ENCODE measurements around the gene SOX4. TPM values are rescaled to one million over a fixed set of nuclear protein-coding genes. Genes with fewer than 3 reads are reported as not detected.

The SOX4 gene
- total RNA-seq, 2 experiments from 2014 or later = 1.4 TPM

DNA sequence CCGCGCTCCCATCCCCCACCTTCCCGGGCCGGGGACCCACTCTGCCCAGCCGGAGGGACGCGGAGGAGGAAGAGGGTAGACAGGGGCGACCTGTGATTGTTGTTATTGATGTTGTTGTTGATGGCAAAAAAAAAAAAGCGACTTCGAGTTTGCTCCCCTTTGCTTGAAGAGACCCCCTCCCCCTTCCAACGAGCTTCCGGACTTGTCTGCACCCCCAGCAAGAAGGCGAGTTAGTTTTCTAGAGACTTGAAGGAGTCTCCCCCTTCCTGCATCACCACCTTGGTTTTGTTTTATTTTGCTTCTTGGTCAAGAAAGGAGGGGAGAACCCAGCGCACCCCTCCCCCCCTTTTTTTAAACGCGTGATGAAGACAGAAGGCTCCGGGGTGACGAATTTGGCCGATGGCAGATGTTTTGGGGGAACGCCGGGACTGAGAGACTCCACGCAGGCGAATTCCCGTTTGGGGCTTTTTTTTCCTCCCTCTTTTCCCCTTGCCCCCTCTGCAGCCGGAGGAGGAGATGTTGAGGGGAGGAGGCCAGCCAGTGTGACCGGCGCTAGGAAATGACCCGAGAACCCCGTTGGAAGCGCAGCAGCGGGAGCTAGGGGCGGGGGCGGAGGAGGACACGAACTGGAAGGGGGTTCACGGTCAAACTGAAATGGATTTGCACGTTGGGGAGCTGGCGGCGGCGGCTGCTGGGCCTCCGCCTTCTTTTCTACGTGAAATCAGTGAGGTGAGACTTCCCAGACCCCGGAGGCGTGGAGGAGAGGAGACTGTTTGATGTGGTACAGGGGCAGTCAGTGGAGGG lies 2.8 kb downstream of the SOX4 start:
- H3K27me3 Mint-ChIP-seq = peaks cover 44% of the 10 kb centered on the region
- POLR2A ChIA-PET = no interaction called here
- peak; percentile 20 for DNase-seq
- H3K27ac Mint-ChIP-seq = peak overlapping the region; percentile 86
- peaks cover 5% of the 10 kb centered on the region for H3K36me3 Mint-ChIP-seq (ENCODE audit: low read depth)
- H3K9me3 Mint-ChIP-seq = no peaks in the 10 kb centered on the region
- peak overlapping the region; percentile 79 for H3K4me3 Mint-ChIP-seq
- CTCF ChIA-PET = no interaction called here
- H3K4me1 Mint-ChIP-seq = peaks cover 27% of the 10 kb centered on the region

DNA sequence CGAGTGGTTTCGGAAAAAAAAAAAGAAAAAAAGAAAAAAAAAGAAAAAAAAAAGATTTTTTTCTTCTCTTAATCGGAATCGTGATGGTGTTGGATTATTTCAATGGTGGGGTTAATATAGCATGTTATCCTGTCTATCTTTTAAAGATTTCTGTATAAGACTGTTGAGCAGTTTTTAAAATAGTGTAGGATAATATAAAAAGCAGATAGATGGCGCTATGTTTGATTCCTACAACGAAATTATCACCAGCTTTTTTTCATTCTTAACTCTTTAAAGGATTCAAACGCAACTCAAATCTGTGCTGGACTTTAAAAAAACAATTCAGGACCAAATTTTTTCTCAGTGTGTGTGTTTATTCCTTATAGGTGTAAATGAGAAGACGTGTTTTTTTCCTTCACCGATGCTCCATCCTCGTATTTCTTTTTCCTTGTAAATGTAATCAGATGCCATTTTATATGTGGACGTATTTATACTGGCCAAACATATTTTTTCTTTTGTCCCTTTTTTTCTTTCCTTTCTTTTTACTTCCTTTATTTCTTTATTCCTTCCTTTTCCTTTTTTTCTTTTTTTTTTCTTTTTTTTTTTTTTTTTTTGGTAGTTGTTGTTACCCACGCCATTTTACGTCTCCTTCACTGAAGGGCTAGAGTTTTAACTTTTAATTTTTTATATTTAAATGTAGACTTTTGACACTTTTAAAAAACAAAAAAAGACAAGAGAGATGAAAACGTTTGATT lies 3.6 kb downstream of the SOX4 start:
- H3K9me3 Mint-ChIP-seq = no peaks in the 10 kb centered on the region
- DNase-seq = no peak
- H3K36me3 Mint-ChIP-seq (ENCODE audit: low read depth) = peaks cover 5% of the 10 kb centered on the region
- POLR2A ChIA-PET = no interaction called here
- CTCF ChIA-PET = no interaction called here
- peaks cover 27% of the 10 kb centered on the region for H3K4me1 Mint-ChIP-seq
- peak overlapping the region; percentile 80 for H3K27ac Mint-ChIP-seq
- peak overlapping the region; percentile 79 for H3K4me3 Mint-ChIP-seq
- H3K27me3 Mint-ChIP-seq = peaks cover 44% of the 10 kb centered on the region

DNA sequence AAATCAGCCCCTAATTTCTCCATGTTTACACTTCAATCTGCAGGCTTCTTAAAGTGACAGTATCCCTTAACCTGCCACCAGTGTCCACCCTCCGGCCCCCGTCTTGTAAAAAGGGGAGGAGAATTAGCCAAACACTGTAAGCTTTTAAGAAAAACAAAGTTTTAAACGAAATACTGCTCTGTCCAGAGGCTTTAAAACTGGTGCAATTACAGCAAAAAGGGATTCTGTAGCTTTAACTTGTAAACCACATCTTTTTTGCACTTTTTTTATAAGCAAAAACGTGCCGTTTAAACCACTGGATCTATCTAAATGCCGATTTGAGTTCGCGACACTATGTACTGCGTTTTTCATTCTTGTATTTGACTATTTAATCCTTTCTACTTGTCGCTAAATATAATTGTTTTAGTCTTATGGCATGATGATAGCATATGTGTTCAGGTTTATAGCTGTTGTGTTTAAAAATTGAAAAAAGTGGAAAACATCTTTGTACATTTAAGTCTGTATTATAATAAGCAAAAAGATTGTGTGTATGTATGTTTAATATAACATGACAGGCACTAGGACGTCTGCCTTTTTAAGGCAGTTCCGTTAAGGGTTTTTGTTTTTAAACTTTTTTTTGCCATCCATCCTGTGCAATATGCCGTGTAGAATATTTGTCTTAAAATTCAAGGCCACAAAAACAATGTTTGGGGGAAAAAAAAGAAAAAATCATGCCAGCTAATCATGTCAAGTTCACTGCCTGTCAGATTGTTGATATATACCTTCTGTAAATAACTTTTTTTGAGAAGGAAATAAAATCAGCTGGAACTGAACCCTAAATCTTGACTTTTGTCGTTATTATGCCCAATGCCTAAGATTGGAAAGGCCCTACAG lies 4.5 kb downstream of the SOX4 start:
- POLR2A ChIA-PET = no interaction called here
- H3K27me3 Mint-ChIP-seq = peaks cover 44% of the 10 kb centered on the region

DNA sequence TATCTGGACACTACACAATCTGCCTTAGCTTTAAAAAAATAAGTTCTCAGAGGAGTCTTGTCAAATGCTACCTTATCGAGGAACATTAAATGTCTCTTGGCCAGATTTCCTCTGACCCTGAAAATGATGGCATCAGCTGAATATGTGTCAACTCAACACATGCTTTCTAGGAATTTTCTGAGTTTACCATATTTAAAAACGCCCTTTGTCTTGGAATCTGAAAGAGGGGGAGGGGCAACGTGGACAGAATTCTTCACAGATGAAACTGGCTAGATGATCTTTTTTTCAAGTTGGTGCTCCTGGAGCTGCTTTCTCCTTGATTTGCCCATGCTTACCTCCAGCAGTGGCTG lies 5.1 kb downstream of the SOX4 start:
- peak overlapping the region; percentile 15 for H3K4me3 Mint-ChIP-seq

More for the DNA sequence above, 4.5 kb downstream of the SOX4 start:
- DNase-seq = no peak
- H3K27ac Mint-ChIP-seq = peak overlapping the region; percentile 73
- CTCF ChIA-PET = interaction anchor here (0.5 kb wide), 1 partner anchor 74 kb away, joined by 3 read pairs; no protein-coding TSS in a partner anchor
- peak overlapping the region; percentile 50 for H3K4me3 Mint-ChIP-seq
- peaks cover 27% of the 10 kb centered on the region for H3K4me1 Mint-ChIP-seq
- peaks cover 5% of the 10 kb centered on the region for H3K36me3 Mint-ChIP-seq (ENCODE audit: low read depth)
- no peaks in the 10 kb centered on the region for H3K9me3 Mint-ChIP-seq

DNA sequence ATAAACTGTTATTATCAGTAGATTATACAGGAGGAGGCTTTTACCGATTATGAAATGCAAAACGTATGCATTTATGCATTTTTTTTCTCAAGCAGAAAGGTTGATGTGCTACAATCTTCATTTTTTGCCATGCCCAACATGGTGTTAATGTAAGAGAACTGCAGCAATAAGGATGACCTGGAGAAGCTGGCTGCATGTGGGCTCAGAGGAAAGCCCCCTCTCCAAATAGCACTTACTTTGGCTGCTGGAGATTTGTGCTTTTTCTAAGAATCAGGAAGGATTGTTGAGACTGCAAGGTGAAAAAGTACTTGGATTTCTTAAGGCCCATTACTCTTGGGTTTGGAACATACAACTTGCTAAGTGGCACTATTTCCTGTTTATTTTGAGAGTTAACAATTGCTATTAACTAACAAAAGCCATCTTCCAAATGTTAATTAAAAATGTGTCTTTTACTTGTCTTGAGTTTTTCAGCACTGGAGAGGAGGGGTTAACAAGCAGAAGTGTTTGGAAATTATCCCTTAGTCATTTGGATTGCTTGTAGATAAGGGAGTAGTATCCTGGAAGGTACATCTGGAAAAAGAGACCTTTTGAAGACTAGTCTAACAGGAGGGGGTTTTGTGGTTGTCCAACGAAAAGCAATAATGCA lies 5.6 kb downstream of the SOX4 start:
- H3K27me3 Mint-ChIP-seq = peaks cover 44% of the 10 kb centered on the region
- H3K36me3 Mint-ChIP-seq (ENCODE audit: low read depth) = peaks cover 5% of the 10 kb centered on the region
- H3K4me1 Mint-ChIP-seq = peaks cover 27% of the 10 kb centered on the region
- H3K4me3 Mint-ChIP-seq = no peak overlapping the region
- ChIA-PET CTCF (interaction anchor here (1.4 kb wide), 1 partner anchor 11 kb away, joined by 5 read pairs; no protein-coding TSS in a partner anchor), POLR2A (no interaction called here)
- H3K27ac Mint-ChIP-seq = no peak overlapping the region
- no peak for DNase-seq
- H3K9me3 Mint-ChIP-seq = no peaks in the 10 kb centered on the region

More for the DNA sequence above, 5.1 kb downstream of the SOX4 start:
- POLR2A ChIA-PET = no interaction called here
- CTCF ChIA-PET = no interaction called here
- Mint-ChIP-seq H3K27ac (peak overlapping the region; percentile 26), H3K27me3 (peaks cover 44% of the 10 kb centered on the region), H3K4me1 (peaks cover 27% of the 10 kb centered on the region), H3K9me3 (no peaks in the 10 kb centered on the region), H3K36me3 (ENCODE audit: low read depth) (peaks cover 5% of the 10 kb centered on the region)
- no peak for DNase-seq

DNA sequence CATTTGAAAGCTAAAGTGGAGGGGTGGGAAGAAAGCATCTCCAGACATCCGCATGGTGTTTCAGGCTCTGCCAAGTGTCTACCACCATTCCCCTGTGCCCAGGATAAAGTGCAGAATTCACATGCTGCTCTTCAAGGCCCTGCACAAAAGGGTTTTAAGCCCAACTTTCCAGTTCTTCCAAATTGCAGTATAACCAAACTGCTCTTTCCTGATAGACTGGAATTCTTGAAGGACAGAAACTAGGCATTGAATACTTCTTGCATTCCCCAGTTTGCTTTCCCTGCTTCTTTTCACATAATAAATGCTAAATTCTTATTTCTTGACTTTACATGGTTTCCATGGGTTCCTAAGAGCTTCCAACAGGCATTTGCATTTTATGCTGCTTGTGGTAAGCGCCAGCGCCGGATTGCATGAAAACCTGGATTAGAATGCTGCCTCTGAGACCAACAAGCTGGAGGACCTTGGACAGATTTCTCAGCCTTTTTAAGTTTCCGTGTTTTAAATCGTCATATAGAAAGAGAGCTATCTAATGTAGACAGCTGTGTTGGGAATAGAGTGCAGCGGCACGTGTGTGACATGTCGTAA lies 7.9 kb downstream of the SOX4 start:
- CTCF ChIA-PET = interaction anchor here (1.2 kb wide), 1 partner anchor 12 kb away, joined by 4 read pairs; no protein-coding TSS in a partner anchor
- Mint-ChIP-seq H3K9me3 (no peaks in the 10 kb centered on the region), H3K4me3 (no peak overlapping the region), H3K27me3 (peaks cover 32% of the 10 kb centered on the region), H3K4me1 (peaks cover 14% of the 10 kb centered on the region), H3K36me3 (ENCODE audit: low read depth) (no peaks in the 10 kb centered on the region), H3K27ac (no peak overlapping the region)
- DNase-seq = no peak
- POLR2A ChIA-PET = no interaction called here

DNA sequence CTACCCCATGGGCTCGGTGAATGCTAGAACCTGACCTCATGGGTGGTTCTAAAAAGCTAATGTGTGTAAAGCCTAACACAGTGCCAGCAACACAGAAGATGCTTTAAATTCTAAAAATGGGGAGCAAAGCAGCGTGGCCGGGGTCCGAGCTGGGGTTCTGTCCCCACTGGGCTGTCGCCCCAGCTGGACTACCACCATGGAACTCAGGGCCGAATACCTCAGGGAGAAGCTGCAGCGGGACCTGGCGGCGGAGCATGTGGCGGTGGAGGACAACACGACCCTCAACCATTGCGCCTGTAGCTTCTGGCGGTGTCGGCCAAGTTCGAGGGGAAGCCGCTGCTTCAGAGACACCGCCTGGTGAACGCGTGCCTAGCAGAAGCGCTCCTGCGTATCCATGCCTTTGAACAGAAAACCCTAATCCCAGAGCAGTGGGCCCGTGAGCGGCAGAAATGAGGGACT lies 8.4 kb downstream of the SOX4 start:
- DNase-seq = no peak
- no peaks in the 10 kb centered on the region for H3K36me3 Mint-ChIP-seq (ENCODE audit: low read depth)
- H3K4me1 Mint-ChIP-seq = peaks cover 9% of the 10 kb centered on the region
- ChIA-PET CTCF (interaction anchor here (0.6 to 1.2 kb wide), 2 partner anchors 13 to 410 kb away, joined by 4 to 5 read pairs; no protein-coding TSS in a partner anchor), POLR2A (no interaction called here)
- peaks cover 27% of the 10 kb centered on the region for H3K27me3 Mint-ChIP-seq
- no peaks in the 10 kb centered on the region for H3K9me3 Mint-ChIP-seq
- H3K27ac Mint-ChIP-seq = no peak overlapping the region
- H3K4me3 Mint-ChIP-seq = no peak overlapping the region

DNA sequence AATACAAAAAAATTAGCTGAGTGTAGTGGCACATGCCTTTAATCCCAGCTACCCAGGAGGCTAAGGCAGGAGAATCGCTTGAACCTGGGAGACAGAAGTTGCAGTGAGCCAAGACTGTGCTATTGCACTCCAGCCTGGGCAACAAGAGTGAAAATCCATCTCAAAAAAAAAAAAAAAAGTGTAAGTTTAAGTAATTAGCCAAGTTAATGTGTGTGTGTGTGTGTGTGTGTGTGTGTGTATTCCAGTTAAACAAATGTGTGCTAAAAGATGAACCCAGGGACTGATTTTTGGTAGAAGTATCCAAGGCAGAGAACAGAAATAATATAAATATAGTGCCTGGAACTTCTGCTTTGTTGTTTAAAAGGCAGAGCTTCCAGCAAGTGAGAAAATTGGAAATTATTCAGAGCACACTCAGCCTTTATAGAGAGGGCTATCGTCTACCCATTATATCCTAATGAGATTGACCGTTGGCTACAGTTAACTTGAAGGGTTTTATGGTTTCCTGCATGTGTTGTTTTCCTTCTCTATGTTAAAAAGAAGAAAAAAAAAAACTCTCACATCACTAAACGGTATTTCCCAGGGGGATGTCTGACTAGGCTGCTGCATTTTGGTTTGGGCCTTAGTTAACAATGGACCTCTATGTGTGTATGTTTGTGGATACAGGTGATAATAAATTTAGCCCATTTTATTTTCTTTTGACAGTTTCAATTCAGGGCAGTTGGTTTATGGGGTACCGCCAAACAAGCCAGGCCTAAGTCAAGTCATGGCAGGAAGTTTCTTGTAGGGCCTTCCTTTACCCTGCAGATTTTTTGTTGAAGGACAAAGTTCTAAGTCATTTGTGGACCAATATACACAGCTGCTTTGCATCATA lies 9.8 kb downstream of the SOX4 start:
- H3K36me3 Mint-ChIP-seq (ENCODE audit: low read depth) = no peaks in the 10 kb centered on the region
- peaks cover 18% of the 10 kb centered on the region for H3K27me3 Mint-ChIP-seq
- H3K4me3 Mint-ChIP-seq = no peak overlapping the region
- CTCF ChIA-PET = interaction anchor here (0.6 kb wide), 1 partner anchor 351 kb away, joined by 4 read pairs; no protein-coding TSS in a partner anchor
- no peak overlapping the region for H3K27ac Mint-ChIP-seq
- POLR2A ChIA-PET = no interaction called here
- DNase-seq = no peak
- H3K4me1 Mint-ChIP-seq = peaks cover 6% of the 10 kb centered on the region
- no peaks in the 10 kb centered on the region for H3K9me3 Mint-ChIP-seq

DNA sequence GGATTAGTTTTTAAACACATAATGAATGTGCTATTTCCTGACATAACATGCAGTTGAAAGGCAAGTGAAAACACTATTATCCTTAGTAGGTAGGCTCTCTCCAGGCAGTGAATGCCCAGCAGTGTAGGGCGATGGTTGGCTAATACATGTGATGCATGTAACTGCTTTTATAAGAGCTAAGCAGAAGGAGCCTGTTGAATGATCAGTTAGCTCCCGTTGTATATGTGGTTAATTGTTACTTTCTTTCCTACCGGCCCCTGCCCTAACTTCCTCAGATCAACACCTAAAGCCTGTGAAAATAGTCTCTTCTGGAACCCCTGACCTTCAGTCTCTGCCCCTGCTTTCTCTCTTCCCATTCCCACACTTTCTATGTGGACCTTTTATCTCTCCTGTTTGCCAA lies 10.5 kb downstream of the SOX4 start:
- Mint-ChIP-seq H3K9me3 (no peaks in the 10 kb centered on the region), H3K36me3 (ENCODE audit: low read depth) (no peaks in the 10 kb centered on the region), H3K4me3 (no peak overlapping the region), H3K4me1 (no peaks in the 10 kb centered on the region), H3K27ac (no peak overlapping the region), H3K27me3 (peaks cover 10% of the 10 kb centered on the region)
- DNase-seq = no peak
- CTCF ChIA-PET = no interaction called here
- POLR2A ChIA-PET = no interaction called here

DNA sequence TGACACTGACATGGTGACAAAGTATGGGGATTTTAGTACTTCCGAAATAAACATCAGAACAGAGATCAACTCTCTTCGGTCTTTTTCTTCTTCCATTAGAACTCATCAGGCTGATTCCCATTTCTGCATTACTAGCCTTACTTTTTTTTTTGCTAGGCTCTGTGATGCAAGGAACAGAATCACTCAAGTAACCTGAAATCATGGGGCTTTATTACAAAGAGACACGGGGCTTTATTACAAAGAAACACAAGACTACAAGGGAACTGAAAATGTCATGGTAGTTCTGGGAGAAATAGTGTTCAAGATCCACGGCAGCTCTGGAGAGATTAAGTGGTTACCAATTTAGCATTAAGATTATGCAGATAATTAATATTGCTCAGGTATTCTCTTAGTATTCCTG lies 11.6 kb downstream of the SOX4 start:
- DNase-seq = no peak
- peaks cover 4% of the 10 kb centered on the region for H3K27me3 Mint-ChIP-seq
- no peak overlapping the region for H3K4me3 Mint-ChIP-seq
- H3K4me1 Mint-ChIP-seq = no peaks in the 10 kb centered on the region
- no peaks in the 10 kb centered on the region for H3K9me3 Mint-ChIP-seq
- ChIA-PET POLR2A (no interaction called here), CTCF (interaction anchor here (1.3 kb wide), 1 partner anchor 16 kb away, joined by 4 read pairs; no protein-coding TSS in a partner anchor)
- no peaks in the 10 kb centered on the region for H3K36me3 Mint-ChIP-seq (ENCODE audit: low read depth)
- H3K27ac Mint-ChIP-seq = no peak overlapping the region

DNA sequence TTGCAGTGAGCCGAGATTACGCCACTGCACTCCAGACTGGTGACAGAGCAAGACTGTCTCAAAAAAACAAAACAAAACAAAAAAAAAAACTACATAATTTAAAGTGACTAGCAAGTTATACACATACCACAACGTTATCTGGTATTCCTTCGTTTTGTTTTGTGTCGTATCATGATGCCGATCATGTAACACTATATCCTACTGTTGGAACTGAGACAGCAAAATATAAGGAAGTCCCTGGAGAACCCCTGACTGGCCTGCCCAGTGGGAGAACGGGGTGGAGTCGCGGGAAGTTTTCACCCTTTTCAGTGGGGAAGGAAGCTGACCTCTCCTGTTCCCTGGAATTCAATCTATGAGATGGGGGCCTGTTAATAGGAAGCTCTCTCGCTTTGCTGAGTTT lies 15.1 kb downstream of the SOX4 start:
- H3K27ac Mint-ChIP-seq = no peak overlapping the region
- no peak overlapping the region for H3K4me3 Mint-ChIP-seq
- CTCF ChIA-PET = no interaction called here
- H3K4me1 Mint-ChIP-seq = no peaks in the 10 kb centered on the region
- H3K36me3 Mint-ChIP-seq (ENCODE audit: low read depth) = no peaks in the 10 kb centered on the region
- no peaks in the 10 kb centered on the region for H3K9me3 Mint-ChIP-seq
- no peak for DNase-seq
- H3K27me3 Mint-ChIP-seq = peaks cover 2% of the 10 kb centered on the region
- POLR2A ChIA-PET = no interaction called here

Data from activated CD4-positive, alpha-beta T cell treated with anti-CD3 and anti-CD28 coated beads, Interleukin-2, amount 10 ng/mL, durations not matched to agents 7 days and 5 days (primary cell).